Psoas muscle (tissue), 8 donors: Measurements from ENCODE around the gene TM9SF1. TPM values are rescaled to one million over a fixed set of nuclear protein-coding genes. Genes with fewer than 3 reads are reported as not detected.
"Not testable (repeated sequence)": the region's sequence is repeated elsewhere in the genome, so short reads cannot be mapped to it uniquely, and the experiment has no call there.

Experiments
- ATAC-seq, 4 donors: fragments of 200-7000 bp; cut with Tn5 transposase; one replicate each; pipeline ENCODE4 v1.9.1; 2020; ENCODE audit warnings: moderate library complexity in 3 of 4, mild to moderate bottlenecking in 2 of 4
- DNase-seq, 2 donors: peaks; one replicate each; pipeline ENCODE4 v3.0.0-alpha.2; 2020
- H3K27ac ChIP-seq: fragments of 200-600 bp; one replicate; pipeline ENCODE4 v1.8.0; 2022
- H3K27me3 ChIP-seq, 3 donors: fragments of 200-600 bp in 1 of 3; one replicate each; pipeline versions ENCODE4 v1.6.1 to v1.8.0; 2013 to 2022; ENCODE audit warnings: low read length in 2 of 3, mild to moderate bottlenecking in 2 of 3, moderate library complexity in 1 of 3; ENCODE audit not compliant: insufficient read depth in 3 of 3
- H3K36me3 ChIP-seq, 2 donors: fragments of 200-600 bp in 1 of 2; one replicate each; pipeline versions ENCODE4 v1.6.1 to v1.8.0; 2013 to 2022; ENCODE audit warnings: low read depth in 1 of 2, mild to moderate bottlenecking in 1 of 2, moderate library complexity in 1 of 2; ENCODE audit not compliant: insufficient read depth in 1 of 2
- H3K4me1 ChIP-seq: fragments of 200-600 bp; one replicate; pipeline ENCODE4 v1.8.0; 2022
- H3K4me3 ChIP-seq: fragments of 200-600 bp; one replicate; pipeline ENCODE4 v1.8.0; 2022; ENCODE audit warnings: mild to moderate bottlenecking
- H3K9me3 ChIP-seq: fragments of 200-600 bp; one replicate; pipeline ENCODE4 v1.8.0; 2022
- CTCF ChIP-seq: fragments of 200-600 bp; IDR thresholded peaks from one replicate; pipeline ENCODE4 v1.8.0; 2022; ENCODE audit warnings: antibody characterized with exemption
- WGBS, 3 donors: extraction: QIAGEN DNeasy Blood & Tissue Kit; methylation state at CpG; one replicate each; pipeline versions ENCODE4 v1.1.6 to v1.1.7; 2013; 5-methylcytosine and 5-hydroxymethylcytosine counted together
- intact Hi-C, 2 donors: fragments of 100-400 bp; cut with DNase I; formaldehyde crosslinking; loops; one replicate each; pipeline versions ENCODE4 v1.11.0 to v1.14.2; 2022
- polyA plus RNA-seq, 3 donors: library from polyadenylated mRNA; stranded (reverse); fragments of 200-250 nt; gene quantifications; one replicate each; pipeline ENCODE4 v1.2.3, GENCODE V29; 2013
- total RNA-seq, 4 donors: library from RNA; stranded (reverse); fragmentation: NEBNext Ultra II Directional in 2 of 4; extraction: Animal tissue kit (Norgen Biotek cat#: 25700) in 2 of 4; gene quantifications; one replicate each; pipeline versions ENCODE4 v1.2.1 to v1.2.4, GENCODE V29; 2021 to 2023
- donor health status: healthy with polysubstance abuse.
- donor health status: DM: no; HTN: no; CAD: no; lungs with moderate emphysema.
- donor health status: Bipolar disorder and iron deficiency.
- donor health status: healthy.
- donor health status: DM: yes; HTN: yes; CAD: no.
- donor health status: DM: no; HTN: no; CAD: no.
- donor health status: DM: no; HTN: no; CAD: no.
- donor health status: DM: yes; HTN: yes; CAD: no.

TM9SF1 gene
- total and polyA plus RNA-seq, 7 donors, result 21.0 to 43.4 (median 22.0) TPM

- Histone ChIP-seq H3K4me3 (no peak overlapping the region), H3K9me3 (no peaks in the 10 kb centered on the region), H3K36me3 (peaks cover 0 to 27% of the 10 kb centered on the region in 2 donors), H3K4me1 (peaks cover 21% of the 10 kb centered on the region), H3K27me3 (no peaks in the 10 kb centered on the region), H3K27ac (no peak overlapping the region)
- TF ChIP-seq CTCF, result no peak
- DNase-seq (no peak), ATAC-seq (no peak)
- intact Hi-C loops, result no loop called here
- 0 to 54% (median 0%) methylated on average over 1 of the region's 1 CpG for WGBS, 3 donors
These were observed 33.7 kb upstream of the TM9SF1 start for GRCh38 chr14:24228902-24229301.

- WGBS, 3 donors, result 44 to 58% (median 53%) methylated on average over 1 of the region's 1 CpG
- H3K4me3 ChIP-seq, result no peak overlapping the region
- DNase-seq (no peak), ATAC-seq (no peak)
- intact Hi-C loops, result no loop called here
- H3K9me3 ChIP-seq, result no peaks in the 10 kb centered on the region
- H3K4me1 ChIP-seq, result peaks cover 12% of the 10 kb centered on the region
- peaks cover 0 to 24% of the 10 kb centered on the region in 2 donors for H3K36me3 ChIP-seq
- no peak for TF ChIP-seq CTCF
- no peak overlapping the region for H3K27ac ChIP-seq
- H3K27me3 ChIP-seq, result no peaks in the 10 kb centered on the region
These were observed 31.2 kb upstream of the TM9SF1 start for GRCh38 chr14:24226473-24226872.

- peaks cover 3% of the 10 kb centered on the region for H3K4me1 ChIP-seq
- H3K9me3 ChIP-seq, result no peaks in the 10 kb centered on the region
- peaks cover 0 to 22% of the 10 kb centered on the region in 2 donors for H3K36me3 ChIP-seq
- intact Hi-C loops, result no loop called here
- 61 to 74% (median 68%) methylated on average over 7 of the region's 7 CpGs for WGBS, 3 donors
- H3K4me3 ChIP-seq, result no peak overlapping the region
- no peak for DNase-seq
- H3K27ac ChIP-seq, result peak overlapping the region; percentile 53
- no peak for TF ChIP-seq CTCF
- H3K27me3 ChIP-seq, result no peaks in the 10 kb centered on the region
- peak in 2 of 4 donors; percentile 31 for ATAC-seq
These were observed 29.4 kb upstream of the TM9SF1 start for GRCh38 chr14:24224618-24225071.

- H3K4me3 ChIP-seq, DNase-seq, H3K9me3 ChIP-seq, ATAC-seq, intact Hi-C loops, H3K27ac ChIP-seq, H3K4me1 ChIP-seq, H3K27me3 ChIP-seq: not testable (repeated sequence)
- 98 to 100% (median 99%) methylated on average over 4 of the region's 4 CpGs for WGBS, 3 donors
- peaks cover 0 to 16% of the 10 kb centered on the region in 2 donors for H3K36me3 ChIP-seq
These were observed 27.7 kb upstream of the TM9SF1 start for GRCh38 chr14:24222987-24223386.

- Histone ChIP-seq H3K36me3 (peaks cover 3 to 21% of the 10 kb centered on the region in 2 donors), H3K27ac (no peak overlapping the region), H3K9me3 (no peaks in the 10 kb centered on the region), H3K4me3 (no peak overlapping the region), H3K4me1 (peaks cover 8% of the 10 kb centered on the region), H3K27me3 (no peaks in the 10 kb centered on the region)
- ATAC-seq (no peak), DNase-seq (no peak)
- intact Hi-C loops, result no loop called here
- WGBS, 3 donors, result 55 to 61% (median 58%) methylated on average over 3 of the region's 3 CpGs
- TF ChIP-seq CTCF, result no peak
These were observed 24.3 kb upstream of the TM9SF1 start for GRCh38 chr14:24219521-24219920.
